Upper lobe of right lung (tissue), 1 donor: ENCODE results near the gene CGNL1. TPM values are rescaled to one million over a fixed set of nuclear protein-coding genes. Genes with fewer than 3 reads are reported as not detected.

Experiments
- ATAC-seq: fragments of 200-7000 bp; cut with Tn5 transposase; one replicate; pipeline ENCODE4 v1.9.1; 2020; ENCODE audit warnings: mild to moderate bottlenecking, moderate library complexity
- DNase-seq: peaks from one replicate; pipeline ENCODE4 v3.0.0-alpha.2; 2020
- H3K27ac ChIP-seq: fragments of 200-600 bp; one replicate; pipeline ENCODE4 v1.8.0; 2022
- H3K27me3 ChIP-seq: fragments of 200-600 bp; one replicate; pipeline ENCODE4 v1.8.0; 2022; ENCODE audit warnings: mild to moderate bottlenecking
- H3K36me3 ChIP-seq: fragments of 200-600 bp; one replicate; pipeline ENCODE4 v1.8.0; 2022
- H3K4me1 ChIP-seq: fragments of 200-600 bp; one replicate; pipeline ENCODE4 v1.8.0; 2022
- H3K4me3 ChIP-seq: fragments of 200-600 bp; one replicate; pipeline ENCODE4 v1.8.0; 2022; ENCODE audit warnings: mild to moderate bottlenecking
- H3K9me3 ChIP-seq: fragments of 200-600 bp; one replicate; pipeline ENCODE4 v1.8.0; 2022
- CTCF ChIP-seq: fragments of 200-600 bp; IDR thresholded peaks from one replicate; pipeline ENCODE4 v1.8.0; 2022; ENCODE audit warnings: antibody characterized with exemption
- intact Hi-C: fragments of 100-400 bp; cut with DNase I; formaldehyde crosslinking; loops from one replicate; pipeline ENCODE4 v1.11.0; 2022
- total RNA-seq: library from RNA; stranded (reverse); fragmentation: NEBNext Ultra II Directional; extraction: Animal tissue kit (Norgen Biotek cat#: 25700); gene quantifications from one replicate; pipeline ENCODE4 v1.2.1, GENCODE V29; 2021
- donor health status: DM: no; HTN: yes; CAD: no; lungs with severe emphysema.

Gene CGNL1
- total RNA-seq, 1 donor from 2014 or later, result 54.9 TPM

DNA sequence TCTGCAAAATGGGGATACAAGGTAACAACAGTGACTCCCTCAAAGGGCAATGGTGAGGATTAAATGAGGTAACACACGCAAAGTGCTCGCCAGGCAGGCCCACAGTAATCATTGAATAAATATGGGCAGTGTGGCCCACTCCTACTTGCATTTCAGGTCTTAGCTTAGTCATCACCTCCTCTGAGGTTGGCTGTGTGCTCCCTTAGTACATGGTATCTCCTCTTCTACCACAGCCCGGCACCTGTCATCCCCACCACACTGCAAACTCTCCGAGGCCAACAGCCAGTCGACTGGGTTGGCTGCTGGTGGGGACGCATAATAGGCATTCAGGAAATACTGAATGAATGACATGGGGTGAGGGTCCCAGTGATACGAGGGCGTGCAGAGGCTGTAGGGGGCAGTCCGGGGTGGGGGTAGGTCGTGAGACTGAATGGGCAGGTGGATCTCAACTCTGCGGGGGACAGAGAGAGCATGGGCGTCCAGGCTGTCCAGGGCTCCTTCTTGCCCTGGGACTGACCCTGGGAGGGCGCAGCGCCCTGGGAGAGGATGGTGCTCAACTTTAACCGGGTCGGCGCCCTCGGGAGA is 215.0 kb downstream of the CGNL1 start:
- Histone ChIP-seq H3K36me3 (no peaks in the 10 kb centered on the region), H3K27me3 (no peaks in the 10 kb centered on the region), H3K4me1 (peaks cover 18% of the 10 kb centered on the region), H3K4me3 (peak overlapping the region; percentile 59), H3K27ac (peak overlapping the region; percentile 67), H3K9me3 (no peaks in the 10 kb centered on the region)
- intact Hi-C loops, result no loop called here
- ATAC-seq, result peak; percentile 3
- no peak for TF ChIP-seq CTCF
- DNase-seq, result no peak

DNA sequence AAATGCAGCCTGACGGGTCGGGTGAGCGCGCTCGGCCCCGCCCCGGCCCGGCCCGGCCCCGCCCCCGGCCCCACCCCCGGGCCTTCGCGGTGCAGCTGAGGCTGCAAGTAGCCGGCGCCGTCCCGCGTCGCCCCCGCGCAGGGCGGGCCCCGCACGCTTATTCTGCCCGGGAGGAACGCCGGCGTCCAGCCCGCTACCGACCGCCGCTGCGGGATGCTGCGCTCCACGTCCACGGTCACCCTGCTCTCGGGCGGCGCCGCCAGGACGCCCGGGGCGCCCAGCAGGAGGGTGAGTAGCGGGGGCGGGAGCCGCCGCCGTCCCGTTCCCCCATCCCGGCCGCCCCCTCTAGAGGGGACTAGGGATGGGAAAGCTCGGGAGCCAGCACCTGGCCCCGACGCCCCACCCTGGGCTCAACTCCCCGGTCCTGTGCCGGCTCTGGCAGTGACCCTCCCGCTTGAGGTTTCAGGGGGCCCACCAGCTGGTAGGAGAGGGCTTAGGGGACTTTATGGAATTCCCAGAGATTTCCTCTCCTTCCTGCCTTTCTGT is 215.6 kb downstream of the CGNL1 start, which contains the start of gene MYZAP:
Gene MYZAP, plus strand, starts transcription at position 83 of the 546 bp plus-strand sequence. Its CDS starts 131 bp downstream, at position 214.
- TF ChIP-seq CTCF, result peak; percentile 5
- Histone ChIP-seq H3K4me3 (peak within 1 kb of the TSS; percentile 59), H3K27ac (peak within 1 kb of the TSS; percentile 67), H3K9me3 (no peaks in the 10 kb centered on the region), H3K4me1 (peaks cover 20% of the 10 kb centered on the region), H3K27me3 (no peaks in the 10 kb centered on the region), H3K36me3 (no peaks in the 10 kb centered on the region)
- peak; percentile 93 for ATAC-seq
- peak; percentile 80 for DNase-seq
- intact Hi-C loops, result no loop called here

DNA sequence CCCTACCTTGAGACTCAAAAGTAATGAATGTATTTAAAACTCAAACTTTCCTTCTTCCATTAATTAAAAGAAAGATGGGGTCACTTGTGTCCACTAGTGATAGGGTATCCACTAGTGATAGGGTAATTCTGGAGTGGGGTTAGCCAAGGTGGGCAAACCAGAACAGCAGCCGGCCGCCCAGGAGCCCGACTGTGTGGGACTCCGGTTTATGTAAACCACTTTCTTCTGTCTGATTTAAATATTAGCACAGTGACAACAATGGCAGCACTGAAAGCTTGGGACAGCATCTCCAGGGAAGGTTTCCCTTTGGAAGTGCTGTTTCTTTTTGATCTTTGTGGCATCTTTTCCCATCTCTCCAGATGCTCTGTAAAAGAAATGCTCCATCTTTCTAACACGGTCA is 216.1 kb downstream of the CGNL1 start:
- DNase-seq (no peak), ATAC-seq (no peak)
- no peaks in the 10 kb centered on the region for H3K36me3 ChIP-seq
- intact Hi-C loops, result no loop called here
- peak overlapping the region; percentile 59 for H3K4me3 ChIP-seq
- no peaks in the 10 kb centered on the region for H3K27me3 ChIP-seq
- no peak for TF ChIP-seq CTCF
- no peaks in the 10 kb centered on the region for H3K9me3 ChIP-seq
- H3K27ac ChIP-seq, result peak overlapping the region; percentile 67
- H3K4me1 ChIP-seq, result peaks cover 26% of the 10 kb centered on the region

GRCh38 chr15:57592836-57593420 is 216.6 kb downstream of the CGNL1 start:
- H3K27me3 ChIP-seq, result no peaks in the 10 kb centered on the region
- H3K9me3 ChIP-seq, result no peaks in the 10 kb centered on the region
- intact Hi-C loops, result no loop called here
- no peaks in the 10 kb centered on the region for H3K36me3 ChIP-seq
- ATAC-seq (no peak), DNase-seq (no peak)
- peak overlapping the region; percentile 67 for H3K27ac ChIP-seq
- peaks cover 28% of the 10 kb centered on the region for H3K4me1 ChIP-seq
- peak overlapping the region; percentile 59 for H3K4me3 ChIP-seq
- TF ChIP-seq CTCF, result no peak

GRCh38 chr15:57594479-57594878 is 218.2 kb downstream of the CGNL1 start:
- ATAC-seq, result no peak
- Histone ChIP-seq H3K4me3 (no peak overlapping the region), H3K4me1 (peaks cover 28% of the 10 kb centered on the region), H3K36me3 (no peaks in the 10 kb centered on the region), H3K27ac (peak overlapping the region; percentile 24), H3K9me3 (no peaks in the 10 kb centered on the region), H3K27me3 (no peaks in the 10 kb centered on the region)
- TF ChIP-seq CTCF, result no peak
- intact Hi-C loops, result no loop called here
- no peak for DNase-seq
